T follicular helper cell (primary cell): Measurements from ENCODE around the gene SULT1A3.
"Not testable (repeated sequence)": the region's sequence is repeated elsewhere in the genome, so short reads cannot be mapped to it uniquely, and the experiment has no call there.

ENCODE experiments used
- DNase-seq: peaks from one replicate; pipeline ENCODE4 v3.0.0-alpha.2; 2020; ENCODE audit warnings: low read depth
- total RNA-seq, 2 experiments: gene quantifications; one replicate each; lab custom pipeline; 2026; lab: John Stamatoyannopoulos, UW

SULT1A3 gene
- total RNA-seq: 0.04 to 0.12 reads per million in 2 experiments

DNA sequence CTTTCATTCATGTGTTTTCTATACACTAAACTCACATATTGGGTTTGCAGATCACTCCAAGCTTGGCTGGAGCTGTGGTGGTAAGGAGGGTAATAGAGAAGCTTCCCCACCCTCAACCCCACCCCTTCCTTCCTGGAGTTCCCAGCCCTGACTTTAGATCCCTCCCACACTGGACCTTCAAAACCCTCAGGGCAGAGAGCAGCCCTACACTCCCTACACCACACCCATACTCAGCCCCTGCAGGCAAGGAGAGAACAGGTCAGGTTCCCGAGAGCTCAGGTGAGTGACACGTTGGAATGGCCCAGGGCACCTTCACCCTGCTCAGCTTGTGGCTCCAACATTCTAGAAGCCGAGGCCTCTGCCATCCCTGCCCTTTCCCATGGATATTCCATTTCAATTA lies at the start of gene SULT1A3:
SULT1A3 (plus strand) TSS at position 207 of the 400 bp plus-strand sequence. CDS start 1,474 bp downstream, outside the sequence.
- not testable (repeated sequence) for DNase-seq

DNA sequence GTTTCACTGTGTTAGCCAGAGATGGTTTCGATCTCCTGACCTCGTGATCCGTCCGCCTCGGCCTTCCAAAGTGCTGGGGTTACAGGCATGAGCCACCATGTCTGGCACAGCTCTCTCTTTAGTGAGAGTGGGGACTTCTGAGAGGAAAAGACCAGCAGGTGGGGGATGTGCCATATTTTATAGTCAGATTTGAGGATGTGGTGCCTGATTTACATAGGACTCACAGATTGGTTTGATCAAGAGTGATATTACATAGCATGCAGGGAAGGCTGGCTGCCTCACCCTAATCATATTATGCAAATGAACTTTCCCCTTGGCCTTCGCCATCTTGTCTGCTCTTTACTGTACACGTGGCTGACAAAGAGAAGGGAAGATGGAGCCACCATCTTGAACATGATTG lies 48.0 kb upstream of the SULT1A3 start:
- DNase-seq: no peak

DNA sequence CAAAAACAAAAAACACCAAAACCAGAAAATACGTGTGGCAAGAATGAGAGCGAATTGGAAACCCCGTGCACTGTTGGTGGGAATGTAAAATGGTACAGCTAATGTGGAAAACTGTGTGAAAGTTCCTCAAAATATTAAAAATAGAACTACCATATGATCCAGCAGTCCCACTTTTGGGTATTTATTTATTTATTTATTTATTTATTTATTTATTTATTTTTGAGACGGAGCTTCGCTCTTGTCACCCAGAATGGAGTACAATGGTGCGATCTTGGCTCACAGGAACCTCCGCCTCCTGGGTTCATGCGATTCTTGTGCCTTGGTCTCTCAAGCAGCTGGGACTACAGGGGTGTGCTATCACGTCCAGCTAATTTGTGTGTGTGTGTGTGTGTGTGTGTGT lies 46.5 kb upstream of the SULT1A3 start:
- no peak for DNase-seq

DNA sequence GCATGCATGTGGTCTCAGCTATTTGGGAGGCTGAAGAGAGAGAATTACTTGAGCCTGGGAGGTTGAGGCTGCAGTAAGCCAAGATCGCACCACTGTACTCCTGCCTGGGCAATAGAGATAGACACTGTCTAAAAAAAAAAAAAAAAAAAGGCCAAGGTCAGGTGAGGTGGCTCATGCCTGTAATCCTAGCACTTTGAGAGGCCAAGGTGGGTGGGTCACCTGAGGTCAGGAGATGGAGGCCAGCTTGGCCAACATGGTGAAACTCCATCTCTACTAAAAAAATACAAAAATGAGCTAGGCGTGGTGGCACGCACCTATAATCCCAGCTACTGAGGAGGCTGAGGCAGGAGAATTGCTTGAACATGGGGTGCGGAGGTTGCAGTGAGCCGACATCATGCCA lies 43.9 kb upstream of the SULT1A3 start:
- DNase-seq: no peak

DNA sequence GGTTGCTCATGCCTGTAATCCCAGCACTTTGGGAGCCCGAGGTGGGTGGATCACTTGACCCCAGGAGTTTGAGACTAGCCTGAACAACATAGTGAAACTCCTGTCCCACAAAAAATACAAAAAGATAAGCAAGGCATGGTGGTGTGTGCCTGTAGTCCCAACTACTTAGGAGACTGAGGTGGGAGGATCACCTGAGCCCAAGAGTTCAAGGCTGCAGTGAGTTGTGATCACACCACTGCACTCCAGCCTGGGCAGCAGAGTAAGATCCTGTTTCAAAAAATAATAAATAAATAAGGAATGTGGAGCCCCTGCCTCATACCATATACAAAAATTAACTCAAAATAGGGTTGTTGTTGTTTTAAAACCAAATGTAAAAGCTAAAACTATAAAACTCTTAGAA lies 41.8 kb upstream of the SULT1A3 start:
- DNase-seq: no peak

DNA sequence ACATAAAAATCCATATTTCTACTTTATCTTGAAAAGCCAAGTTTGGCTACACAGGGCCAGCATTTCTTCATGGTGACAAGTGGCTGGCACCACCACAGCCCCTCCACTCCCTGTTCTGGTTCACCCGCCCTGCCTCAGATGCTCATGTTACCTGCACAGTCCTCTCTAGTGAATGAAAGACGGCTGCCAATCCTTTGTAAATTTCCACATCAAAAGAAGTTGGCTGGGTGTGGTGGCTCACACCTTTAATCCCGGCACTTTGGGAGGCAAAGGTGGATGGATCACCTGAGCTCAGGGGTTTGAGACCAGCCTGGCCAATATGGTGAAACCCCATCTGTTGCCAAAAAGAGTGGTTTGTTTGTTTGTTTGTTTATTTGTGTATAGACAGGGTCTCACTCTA lies 35.5 kb upstream of the SULT1A3 start:
- DNase-seq: no peak

DNA sequence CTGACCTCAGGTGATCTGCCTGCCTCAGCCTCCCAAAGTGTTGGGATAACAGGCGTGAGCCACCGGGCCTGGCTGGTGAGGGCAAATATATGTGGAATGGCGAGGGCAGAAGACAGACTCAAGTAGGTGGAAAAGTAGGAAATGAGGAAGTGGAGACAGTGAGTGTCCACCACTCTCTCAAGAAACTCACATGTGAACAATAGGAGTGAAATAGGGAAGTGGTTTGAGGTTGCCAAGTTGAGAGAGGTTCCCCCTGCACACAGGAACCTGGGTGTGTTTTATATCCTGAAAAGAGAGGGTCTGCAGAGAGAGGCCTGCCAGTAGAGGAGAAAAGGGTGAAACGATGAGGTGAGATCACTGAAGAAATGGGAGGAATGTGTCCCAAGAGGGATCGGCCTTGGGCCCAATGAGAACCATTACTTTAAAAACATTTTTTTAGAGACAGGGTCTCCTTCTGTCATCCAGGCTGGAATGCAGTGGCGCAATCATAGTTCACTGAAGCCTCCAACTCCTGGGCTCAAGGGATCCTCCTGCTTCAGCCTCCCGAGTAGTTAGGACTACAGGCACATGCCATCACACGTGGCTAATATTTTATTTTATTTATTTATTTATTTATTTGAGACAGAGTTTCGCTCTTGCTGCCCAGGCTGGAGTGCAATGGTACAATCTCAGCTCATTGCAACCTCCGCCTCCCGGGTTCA lies 32.7 kb upstream of the SULT1A3 start:
- DNase-seq: no peak

DNA sequence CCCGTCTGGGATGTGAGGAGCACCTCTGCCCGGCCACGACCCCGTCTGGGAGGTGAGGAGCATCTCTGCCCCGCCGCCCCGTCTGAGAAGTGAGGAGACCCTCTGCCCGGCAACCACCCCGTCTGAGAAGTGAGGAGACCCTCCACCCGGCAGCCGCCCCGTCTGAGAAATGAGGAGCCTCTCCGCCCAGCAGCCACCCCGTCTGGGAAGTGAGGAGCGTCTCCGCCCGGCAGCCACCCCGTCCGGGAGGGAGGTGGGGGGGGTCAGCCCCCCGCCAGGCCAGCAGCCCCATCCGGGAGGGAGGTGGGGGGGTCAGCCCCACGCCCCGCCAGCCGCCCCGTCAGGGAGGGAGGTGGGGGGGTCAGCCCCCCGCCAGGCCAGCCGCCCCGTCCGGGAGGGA lies 30.3 kb upstream of the SULT1A3 start:
- DNase-seq: not testable (repeated sequence)

DNA sequence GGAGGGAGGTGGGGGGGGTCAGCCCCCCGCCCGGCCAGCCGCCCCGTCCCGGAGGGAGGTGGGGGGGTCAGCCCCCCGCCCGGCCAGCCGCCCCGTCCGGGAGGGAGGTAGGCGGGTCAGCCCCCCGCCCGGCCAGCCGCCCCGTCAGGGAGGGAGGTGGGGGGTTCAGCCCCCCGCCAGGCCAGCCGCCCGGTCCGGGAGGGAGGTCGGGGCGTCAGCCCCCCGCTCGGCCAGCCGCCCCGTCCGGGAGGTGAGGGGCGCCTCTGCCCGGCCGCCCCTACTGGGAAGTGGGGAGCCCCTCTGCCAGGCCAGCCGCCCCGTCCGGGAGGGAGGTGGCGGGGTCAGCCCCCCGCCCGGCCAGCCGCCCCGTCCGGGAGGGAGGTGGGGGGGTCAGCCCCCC lies 29.6 kb upstream of the SULT1A3 start:
- DNase-seq: not testable (repeated sequence)

DNA sequence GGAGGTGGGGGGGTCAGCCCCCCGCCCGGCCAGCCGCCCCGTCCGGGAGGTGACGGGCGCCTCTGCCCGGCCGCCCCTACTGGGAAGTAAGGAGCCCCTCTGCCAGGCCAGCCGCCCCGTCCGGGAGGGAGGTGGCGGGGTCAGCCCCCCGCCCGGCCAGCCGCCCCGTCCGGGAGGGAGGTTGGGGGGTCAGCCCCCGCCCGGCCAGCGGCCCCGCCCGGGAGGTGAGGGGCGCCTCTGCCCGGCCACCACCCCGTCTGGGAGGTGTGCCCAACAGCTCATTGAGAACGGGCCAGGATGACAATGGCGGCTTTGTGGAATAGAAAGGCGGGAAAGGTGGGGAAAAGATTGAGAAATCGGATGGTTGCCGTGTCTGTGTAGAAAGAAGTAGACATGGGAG lies 28.9 kb upstream of the SULT1A3 start:
- DNase-seq: not testable (repeated sequence)

DNA sequence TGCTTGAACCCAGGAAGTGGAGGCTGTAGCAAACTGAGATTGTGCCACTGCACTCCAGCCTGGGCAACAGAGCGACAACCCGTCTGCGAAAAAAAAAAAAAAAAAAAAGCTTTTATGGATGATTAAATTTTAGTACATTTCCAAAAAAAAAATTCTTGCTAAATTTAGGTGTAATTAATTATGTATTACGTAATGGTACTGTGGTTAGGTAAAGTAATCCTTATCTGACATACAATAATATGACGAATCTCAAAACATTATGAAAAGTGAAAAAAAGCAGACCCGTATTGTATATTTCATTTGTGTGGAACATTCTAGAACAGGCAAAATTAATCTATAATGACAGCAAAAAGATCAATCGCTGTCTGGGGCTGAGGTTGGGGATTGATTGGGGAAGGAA lies 26.0 kb upstream of the SULT1A3 start:
- no peak for DNase-seq

DNA sequence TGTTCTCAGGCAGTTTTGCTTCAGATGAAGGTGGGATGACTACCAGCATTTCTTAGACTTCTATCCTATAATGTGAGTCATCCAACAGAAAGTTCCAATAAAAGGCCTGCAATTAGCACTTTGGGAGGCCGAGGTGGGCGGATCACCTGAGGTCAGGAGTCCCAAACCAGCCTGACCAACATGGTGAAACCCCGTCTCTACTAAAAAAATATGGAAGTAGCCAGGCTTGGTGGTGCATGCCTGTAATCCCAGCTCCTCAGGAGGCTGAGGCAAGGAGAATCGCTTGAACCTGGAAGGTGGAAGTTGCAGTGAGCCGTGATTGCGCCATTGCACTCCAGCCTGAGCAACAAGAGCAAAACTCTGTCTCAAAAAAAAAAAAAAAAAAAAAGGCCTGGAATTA lies 22.2 kb upstream of the SULT1A3 start:
- DNase-seq: not testable (repeated sequence)

DNA sequence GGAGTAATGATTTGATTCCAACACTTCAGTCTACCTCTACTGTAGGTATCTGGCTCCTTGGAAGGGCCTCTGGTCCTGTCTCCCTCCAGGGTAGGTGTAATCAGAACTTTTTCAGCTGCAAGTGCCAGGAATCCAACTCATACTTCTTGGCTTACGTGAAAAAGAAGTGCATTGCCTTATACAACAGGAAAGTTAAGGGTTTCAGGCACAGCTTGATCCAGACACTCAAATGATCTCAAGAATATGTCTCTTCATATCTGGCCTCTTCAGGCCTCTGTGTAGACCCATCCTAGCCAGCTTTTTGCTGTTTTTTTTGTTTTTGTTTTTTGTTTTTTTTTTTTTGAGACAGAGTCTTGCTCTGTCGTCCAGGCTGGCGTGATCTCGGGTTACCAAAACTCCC lies 19.9 kb upstream of the SULT1A3 start:
- no peak for DNase-seq

DNA sequence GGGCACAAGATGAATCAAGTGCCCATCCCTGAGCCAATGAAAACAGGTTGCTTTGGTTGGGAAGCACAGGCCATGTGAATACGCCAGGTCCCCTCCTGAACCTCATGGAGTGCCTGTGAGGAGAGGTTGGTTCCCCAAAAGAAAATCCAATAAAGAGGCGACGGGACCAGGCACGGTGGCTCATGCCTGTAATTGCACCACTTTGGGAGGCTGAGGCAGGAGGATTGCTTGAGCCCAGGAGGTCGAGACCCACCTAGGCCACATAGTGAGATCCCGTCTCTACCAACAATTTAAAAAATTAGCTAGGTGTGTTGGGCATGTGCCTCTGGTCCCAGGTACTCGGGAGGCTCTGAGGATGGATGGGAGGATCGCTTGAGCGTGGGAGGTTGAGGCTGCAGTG lies 19.1 kb upstream of the SULT1A3 start:
- no peak for DNase-seq

DNA sequence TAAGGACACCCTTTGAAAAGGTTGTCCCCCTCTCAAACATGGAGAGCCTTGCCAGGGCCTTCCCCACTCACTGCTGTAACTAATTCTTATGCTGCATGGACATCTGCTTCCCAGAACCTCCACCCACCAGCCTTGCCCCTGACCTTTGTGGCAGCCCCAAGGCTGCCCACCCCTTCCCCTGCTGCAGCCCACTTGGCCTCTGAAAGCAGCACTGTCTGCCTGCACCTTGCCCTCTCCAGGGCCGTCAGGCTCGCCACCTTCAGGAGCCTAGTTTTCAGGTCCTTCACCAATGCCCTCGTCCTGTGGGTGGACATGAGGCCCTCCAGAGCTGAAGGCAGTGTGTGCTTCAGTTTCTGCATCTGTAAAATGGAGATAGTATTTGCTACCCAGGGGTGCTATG lies 18.3 kb upstream of the SULT1A3 start:
- DNase-seq: no peak

DNA sequence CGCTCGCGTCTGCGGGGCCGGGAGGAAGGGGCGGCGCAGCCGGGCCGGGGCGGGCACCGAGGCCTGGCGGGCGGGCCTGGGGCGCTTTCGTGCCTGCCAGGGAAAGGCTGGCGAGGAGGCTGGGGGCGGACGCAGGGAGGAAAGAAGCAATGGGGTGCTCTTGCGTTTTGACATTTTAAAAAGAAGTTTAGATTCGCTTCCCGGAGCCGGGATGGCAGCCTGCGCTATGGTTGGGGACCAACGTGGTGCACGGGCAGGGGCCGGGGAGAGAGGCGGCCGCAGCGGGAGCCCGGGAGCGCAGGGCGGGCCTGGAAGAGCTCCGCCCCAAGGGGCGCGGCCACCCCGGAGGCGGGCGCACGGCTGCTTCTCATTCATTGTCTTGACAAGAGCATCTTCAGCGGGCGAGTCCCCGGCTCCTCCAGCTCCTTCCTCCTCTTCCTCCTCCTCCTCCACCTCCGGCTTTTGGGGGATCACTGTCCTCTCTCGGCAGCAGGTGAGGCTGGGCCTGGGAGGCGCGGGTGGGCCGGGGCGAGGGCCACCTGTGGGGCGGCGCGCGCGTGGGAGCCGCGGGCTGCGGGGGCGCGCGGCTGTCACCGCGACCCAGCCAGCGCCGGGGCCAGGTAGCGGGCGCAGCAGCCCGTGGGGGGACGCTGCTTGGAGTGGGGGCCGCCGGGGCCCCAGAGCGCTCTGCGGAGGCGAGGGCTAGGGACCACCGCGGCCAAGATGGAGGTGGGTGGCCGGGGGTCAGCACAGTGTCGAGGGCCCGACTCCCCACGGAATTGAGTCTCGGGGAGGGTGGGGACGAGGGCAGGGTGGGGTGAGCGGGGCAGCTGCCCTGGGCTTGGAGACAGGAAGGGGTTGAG lies 15.6 kb upstream of the SULT1A3 start, which contains the start of gene CORO1A:
CORO1A (plus strand) TSS at position 370 of the 863 bp plus-strand sequence. CDS start 1,608 bp downstream, outside the sequence.
- DNase-seq: peak; percentile 74

DNA sequence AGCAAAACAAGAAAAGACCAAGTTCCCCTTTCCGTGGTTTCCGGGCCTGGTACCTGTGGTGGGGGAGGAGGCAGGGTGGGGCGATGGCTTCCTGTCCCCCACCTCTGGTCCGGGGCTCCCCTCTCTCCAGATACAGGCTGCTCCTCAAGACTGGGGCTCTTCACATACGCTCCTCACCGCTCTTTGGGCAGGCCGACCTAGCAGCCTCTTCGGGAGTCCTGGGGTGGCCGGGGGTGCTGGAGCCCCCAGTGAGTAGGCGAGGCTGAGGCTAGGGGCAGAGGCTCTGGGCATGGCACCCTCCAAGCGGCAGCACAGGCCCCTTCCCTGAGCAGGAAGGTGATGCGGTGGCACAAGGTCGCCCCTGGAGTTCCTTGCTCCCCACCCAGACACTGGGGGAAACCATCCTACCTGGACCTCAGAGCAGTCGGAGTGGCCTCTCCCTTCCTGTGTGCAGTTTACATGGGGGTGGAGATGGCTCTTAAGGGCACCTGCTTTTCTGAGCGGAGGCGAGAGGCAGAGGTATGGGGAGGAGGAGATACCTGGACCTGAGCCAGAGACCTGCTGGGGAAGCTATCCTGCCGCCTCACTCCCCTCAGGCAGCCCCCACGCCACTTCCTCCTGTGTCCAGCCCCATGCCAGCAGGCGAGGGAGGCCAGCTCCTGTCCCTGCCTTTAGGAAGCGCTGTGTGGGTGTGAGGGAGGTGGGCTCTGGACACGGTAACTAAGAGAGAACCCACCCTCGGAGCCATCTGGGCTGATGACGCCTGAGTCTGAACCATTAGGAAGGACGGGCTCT lies 14.8 kb upstream of the SULT1A3 start:
- DNase-seq: peak; percentile 53

DNA sequence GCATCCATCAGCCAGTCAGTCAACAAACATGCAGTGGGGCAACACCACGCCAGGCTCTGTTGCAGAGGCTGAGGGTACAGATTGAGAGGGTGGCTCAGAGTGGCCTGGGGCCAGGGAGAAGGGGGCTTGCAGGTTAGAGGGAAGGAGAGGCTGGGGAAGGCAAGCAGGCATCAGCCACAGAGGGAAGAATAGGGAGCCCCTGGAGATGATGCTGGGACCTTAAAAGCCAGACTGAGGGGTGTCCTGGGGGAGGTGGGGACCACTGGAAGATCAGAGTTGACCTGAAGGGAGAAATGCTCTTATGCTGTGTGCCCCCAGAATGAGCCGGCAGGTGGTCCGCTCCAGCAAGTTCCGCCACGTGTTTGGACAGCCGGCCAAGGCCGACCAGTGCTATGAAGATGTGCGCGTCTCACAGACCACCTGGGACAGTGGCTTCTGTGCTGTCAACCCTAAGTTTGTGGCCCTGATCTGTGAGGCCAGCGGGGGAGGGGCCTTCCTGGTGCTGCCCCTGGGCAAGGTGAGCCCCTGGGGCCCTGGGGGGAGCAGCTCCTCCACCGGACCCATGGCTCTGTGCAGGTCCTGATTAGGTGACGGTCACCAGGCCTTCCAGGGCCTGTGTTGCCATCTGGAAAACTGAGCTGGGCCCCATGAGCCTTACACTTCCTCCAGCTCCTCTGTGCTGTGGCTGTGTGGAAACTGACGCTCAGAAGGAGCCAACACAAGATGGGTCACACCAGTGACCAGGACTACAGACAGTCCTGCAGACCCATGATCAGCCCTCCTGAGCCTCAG lies 14.0 kb upstream of the SULT1A3 start:
- peak; percentile 4 for DNase-seq

DNA sequence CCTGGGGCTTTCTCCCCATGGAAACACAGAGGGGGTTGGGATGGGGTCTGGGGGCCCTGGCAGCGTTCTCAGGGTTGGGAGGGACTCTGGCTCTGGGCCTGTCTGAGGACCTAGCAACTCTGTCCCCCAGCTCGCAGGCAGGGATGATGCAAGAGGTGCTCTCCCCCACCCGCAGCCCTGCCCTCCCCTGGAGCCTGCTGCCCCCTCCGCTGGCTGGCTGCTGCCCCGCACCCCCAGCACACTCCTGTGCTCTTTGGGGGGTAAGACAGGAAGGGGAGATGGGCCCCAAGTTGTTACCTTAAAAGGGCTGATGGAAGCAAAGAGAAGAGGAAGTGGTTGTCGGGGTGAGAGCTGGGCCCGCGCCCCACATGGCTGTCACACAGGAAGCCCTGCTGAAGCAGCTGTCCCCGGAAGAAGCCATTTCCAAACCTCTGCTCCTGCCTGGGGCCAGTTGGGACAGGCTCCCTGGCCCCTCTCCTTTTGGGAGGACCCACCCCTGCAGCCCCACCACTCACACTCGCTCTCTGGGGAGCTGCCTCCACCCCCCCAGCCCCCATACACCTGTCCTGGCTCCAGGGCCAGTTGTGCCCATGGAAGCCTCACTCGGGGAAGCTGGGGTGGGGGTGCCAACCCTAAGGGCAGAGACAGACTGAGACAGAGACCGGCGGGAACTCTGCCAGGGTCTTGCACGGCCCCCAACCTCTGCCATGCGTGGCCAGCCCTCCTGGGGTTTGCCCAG lies 13.2 kb upstream of the SULT1A3 start:
- peak; percentile 70 for DNase-seq

DNA sequence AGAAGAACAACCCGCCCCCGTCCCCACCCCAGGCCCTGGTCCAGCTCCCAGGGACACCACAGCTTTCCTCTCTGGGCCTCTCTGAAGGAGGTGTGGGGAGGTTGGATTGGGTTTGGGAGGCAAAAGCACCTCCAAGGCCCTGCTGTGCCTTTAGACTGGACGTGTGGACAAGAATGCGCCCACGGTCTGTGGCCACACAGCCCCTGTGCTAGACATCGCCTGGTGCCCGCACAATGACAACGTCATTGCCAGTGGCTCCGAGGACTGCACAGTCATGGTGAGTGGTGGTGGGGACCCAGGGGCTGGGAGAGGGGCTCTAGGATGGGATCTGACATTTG lies 12.6 kb upstream of the SULT1A3 start:
- DNase-seq: no peak
